ENCODE results near the gene MLLT11. TPM values are rescaled to one million over a fixed set of nuclear protein-coding genes. Genes with fewer than 3 reads are reported as not detected.

Gene MLLT11, protein sequence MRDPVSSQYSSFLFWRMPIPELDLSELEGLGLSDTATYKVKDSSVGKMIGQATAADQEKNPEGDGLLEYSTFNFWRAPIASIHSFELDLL
- total RNA-seq: 1 to 10 TPM in 3 of 4 donors, under 1 TPM in 1; 0.24 to 1.5 (median 1.2) TPM

DNA sequence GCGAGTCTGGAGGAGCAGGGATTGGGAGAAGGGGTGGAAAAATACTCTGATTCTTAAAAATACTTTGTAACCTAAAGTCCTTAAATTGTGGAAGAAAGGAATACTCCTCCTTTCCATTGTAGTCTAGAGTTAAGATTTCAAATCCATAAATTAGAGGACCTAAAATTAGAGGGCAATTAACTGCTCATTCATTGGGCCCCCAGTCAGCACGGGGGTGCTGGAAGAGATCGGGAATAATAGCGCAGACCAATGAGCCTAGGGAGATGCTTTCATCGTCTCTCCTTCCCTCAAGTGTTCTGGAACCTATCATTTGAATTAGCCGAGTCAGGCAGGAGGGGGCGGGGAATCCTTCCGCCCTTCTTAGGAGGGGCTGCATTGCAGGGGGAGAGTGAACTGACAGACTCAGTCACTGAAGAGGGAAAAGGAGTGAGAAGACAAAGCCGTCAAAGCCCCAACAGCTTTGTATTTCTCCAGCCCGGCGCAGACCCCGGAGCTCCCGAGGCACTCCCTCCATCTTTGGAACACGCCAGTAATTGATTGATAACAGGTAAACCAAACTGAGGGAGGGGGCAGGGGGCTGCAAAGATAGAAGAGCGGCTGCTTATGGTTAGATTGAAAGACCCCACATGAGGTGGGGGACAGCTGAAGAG, at the start of gene MLLT11:
Gene MLLT11, plus strand, starts transcription at position 391 of the 650 bp plus-strand sequence. CDS start 6,828 bp downstream, outside the sequence.
- WGBS: 4% methylated on average over 15 of the region's 15 CpGs
- H3K27ac ChIP-seq: peak within 1 kb of the TSS; percentile 95
- no peaks in the 10 kb centered on the region for H3K9me3 ChIP-seq
- H3K27me3 ChIP-seq: no peaks in the 10 kb centered on the region
- TF ChIP-seq, protein P1, sequence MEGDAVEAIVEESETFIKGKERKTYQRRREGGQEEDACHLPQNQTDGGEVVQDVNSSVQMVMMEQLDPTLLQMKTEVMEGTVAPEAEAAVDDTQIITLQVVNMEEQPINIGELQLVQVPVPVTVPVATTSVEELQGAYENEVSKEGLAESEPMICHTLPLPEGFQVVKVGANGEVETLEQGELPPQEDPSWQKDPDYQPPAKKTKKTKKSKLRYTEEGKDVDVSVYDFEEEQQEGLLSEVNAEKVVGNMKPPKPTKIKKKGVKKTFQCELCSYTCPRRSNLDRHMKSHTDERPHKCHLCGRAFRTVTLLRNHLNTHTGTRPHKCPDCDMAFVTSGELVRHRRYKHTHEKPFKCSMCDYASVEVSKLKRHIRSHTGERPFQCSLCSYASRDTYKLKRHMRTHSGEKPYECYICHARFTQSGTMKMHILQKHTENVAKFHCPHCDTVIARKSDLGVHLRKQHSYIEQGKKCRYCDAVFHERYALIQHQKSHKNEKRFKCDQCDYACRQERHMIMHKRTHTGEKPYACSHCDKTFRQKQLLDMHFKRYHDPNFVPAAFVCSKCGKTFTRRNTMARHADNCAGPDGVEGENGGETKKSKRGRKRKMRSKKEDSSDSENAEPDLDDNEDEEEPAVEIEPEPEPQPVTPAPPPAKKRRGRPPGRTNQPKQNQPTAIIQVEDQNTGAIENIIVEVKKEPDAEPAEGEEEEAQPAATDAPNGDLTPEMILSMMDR (IDR thresholded peaks at IDR 0.05): no peak
- TF ChIP-seq POLR2AphosphoS5 (IDR thresholded peaks at IDR 0.05) (no peak), POLR2A (IDR thresholded peaks at IDR 0.05) (no peak), EP300 (IDR thresholded peaks at IDR 0.05) (no peak)
- peak within 1 kb of the TSS; percentile 85 for H3K4me3 ChIP-seq
- H3K36me3 ChIP-seq: peaks cover 10% of the 10 kb centered on the region
- H3K4me1 ChIP-seq: peaks cover 45% of the 10 kb centered on the region
- no peak for DNase-seq (ENCODE audit: low spot score in 2 of 2)

DNA sequence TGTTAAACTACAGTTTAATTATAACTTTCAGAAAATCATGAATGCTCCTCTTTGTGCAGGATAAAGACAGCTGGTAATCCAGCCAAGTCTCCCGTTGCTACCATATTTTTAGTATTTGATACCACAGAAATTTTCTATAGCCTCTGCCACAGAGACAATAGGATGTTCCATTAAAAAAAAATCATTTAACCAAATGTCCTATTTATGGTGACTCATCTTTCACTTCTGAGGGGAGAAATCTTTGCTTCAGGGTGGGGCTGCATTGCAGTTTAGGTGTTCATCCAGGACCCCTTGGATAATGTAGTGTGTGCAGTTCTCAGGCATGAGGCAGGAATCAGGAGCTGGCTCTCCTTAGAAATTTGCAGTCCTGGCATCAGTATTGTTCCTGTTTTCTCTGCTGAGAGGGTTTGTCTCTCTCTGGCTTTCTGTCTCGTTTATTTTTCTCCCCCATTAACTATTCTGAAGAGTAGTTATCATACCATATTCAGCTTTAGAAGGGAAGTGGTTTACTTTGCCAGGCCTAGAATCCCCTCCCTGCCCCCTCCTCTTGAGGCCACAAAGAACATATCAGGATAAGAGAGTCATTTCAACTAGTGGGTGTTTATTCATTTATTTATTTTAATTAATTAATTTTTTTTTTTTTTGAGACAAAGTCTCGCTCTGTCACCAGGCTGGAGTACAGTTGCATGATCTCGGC, 48.9 kb upstream of the MLLT11 start:
- no peak overlapping the region for H3K4me3 ChIP-seq
- no peak for DNase-seq (ENCODE audit: low spot score in 2 of 2)
- no peaks in the 10 kb centered on the region for H3K9me3 ChIP-seq
- WGBS: 56% methylated on average over 4 of the region's 4 CpGs
- peaks cover 27% of the 10 kb centered on the region for H3K4me1 ChIP-seq
- H3K27ac ChIP-seq: no peak overlapping the region
- no peaks in the 10 kb centered on the region for H3K36me3 ChIP-seq
- no peaks in the 10 kb centered on the region for H3K27me3 ChIP-seq
- TF ChIP-seq POLR2AphosphoS5 (IDR thresholded peaks at IDR 0.05) (no peak), EP300 (IDR thresholded peaks at IDR 0.05) (no peak), POLR2A (IDR thresholded peaks at IDR 0.05) (no peak)
- TF ChIP-seq, protein P1 (IDR thresholded peaks at IDR 0.05): no peak

DNA sequence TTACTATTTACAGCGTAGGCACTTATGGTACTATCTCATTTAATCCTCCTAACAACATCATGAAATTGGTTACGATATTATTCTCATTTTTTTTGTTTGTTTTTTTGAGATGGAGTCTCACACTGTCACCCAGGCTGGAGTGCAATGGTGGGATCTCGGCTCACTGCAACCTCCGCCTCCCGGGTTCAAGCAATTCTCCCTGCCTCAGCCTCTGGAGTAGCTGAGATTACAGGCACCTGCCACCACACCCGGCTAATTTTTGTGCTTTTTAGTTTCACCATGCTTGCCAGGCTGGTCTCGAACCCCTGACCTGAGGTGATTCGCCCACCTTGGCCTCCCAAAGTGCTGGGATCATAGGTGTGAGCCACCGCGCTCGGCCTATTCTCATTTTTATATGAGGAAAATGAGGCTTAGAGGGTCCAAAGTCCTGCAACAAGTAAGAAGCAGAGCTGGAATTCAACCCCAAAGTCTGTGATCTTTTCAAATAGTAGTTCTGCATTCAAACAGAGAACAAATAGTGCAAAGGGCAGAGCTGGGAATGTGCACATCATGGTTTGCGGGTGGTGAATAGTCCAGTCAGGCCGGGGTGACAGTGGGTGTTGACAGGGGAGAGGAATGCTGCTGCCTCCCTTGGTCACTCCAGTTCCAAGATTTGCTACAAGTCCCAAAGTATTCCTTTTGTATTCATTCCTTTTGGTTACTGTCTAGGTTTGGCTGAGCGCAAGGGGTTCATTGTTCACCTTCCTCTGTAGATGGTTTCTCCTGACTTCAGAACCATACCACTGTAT, 47.3 kb upstream of the MLLT11 start:
- no peak for DNase-seq (ENCODE audit: low spot score in 2 of 2)
- Histone ChIP-seq H3K4me3 (no peak overlapping the region), H3K9me3 (no peaks in the 10 kb centered on the region), H3K36me3 (peaks cover 3% of the 10 kb centered on the region), H3K27ac (no peak overlapping the region), H3K27me3 (no peaks in the 10 kb centered on the region), H3K4me1 (peaks cover 15% of the 10 kb centered on the region)
- no peak for TF ChIP-seq EP300 (IDR thresholded peaks at IDR 0.05)
- TF ChIP-seq, protein P1 (IDR thresholded peaks at IDR 0.05): no peak
- no peak for TF ChIP-seq POLR2A (IDR thresholded peaks at IDR 0.05)
- TF ChIP-seq POLR2AphosphoS5 (IDR thresholded peaks at IDR 0.05): no peak
- 89% methylated on average over 14 of the region's 14 CpGs for WGBS

DNA sequence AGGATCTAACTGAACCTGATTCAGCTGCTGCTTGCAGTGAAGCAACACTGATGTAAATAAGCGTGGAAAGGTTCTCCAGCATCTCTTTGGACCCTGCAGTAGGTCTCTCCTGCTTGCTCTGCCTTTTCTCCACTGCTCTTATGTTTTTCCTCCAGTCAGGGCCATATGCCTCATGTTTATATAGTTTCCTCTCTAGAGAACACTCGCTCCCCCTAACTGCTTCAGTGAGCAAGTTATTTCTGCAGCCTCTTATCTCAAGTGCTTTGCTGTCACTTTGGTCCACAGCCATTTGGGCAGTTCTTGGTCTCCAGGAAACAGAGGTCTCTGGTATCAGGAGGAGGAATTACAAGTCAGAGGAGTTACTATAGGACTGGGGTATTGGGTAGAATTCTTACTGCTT, 46.7 kb upstream of the MLLT11 start:
- TF ChIP-seq POLR2AphosphoS5 (IDR thresholded peaks at IDR 0.05) (no peak), POLR2A (IDR thresholded peaks at IDR 0.05) (no peak), EP300 (IDR thresholded peaks at IDR 0.05) (no peak)
- TF ChIP-seq, protein P1 (IDR thresholded peaks at IDR 0.05): no peak
- H3K4me3 ChIP-seq: no peak overlapping the region
- H3K27me3 ChIP-seq: no peaks in the 10 kb centered on the region
- no peaks in the 10 kb centered on the region for H3K9me3 ChIP-seq
- peaks cover 12% of the 10 kb centered on the region for H3K4me1 ChIP-seq
- H3K27ac ChIP-seq: no peak overlapping the region
- no peak for DNase-seq (ENCODE audit: low spot score in 2 of 2)
- WGBS: 78% methylated on average over 2 of the region's 2 CpGs
- H3K36me3 ChIP-seq: peaks cover 9% of the 10 kb centered on the region

Measured in suprapubic skin (tissue), 4 donors.